AG10803 (cell line): ENCODE measurements around the gene PAX6.

Experiments used
- DNase-seq: peaks from one replicate; pipeline ENCODE4 v3.0.0; 2010; ENCODE audit warnings: low read depth
- H3K4me3 ChIP-seq: 2 replicates; pipeline ENCODE4 v1.5.1; 2011; ENCODE audit warnings: mild to moderate bottlenecking, low read length, control low read depth
- TF ChIP-seq, protein P1 (sequence below): conservative IDR thresholded peaks from 2 replicates; pipeline ENCODE4 v1.5.1; 2011; ENCODE audit warnings: mild to moderate bottlenecking, low read length, control low read depth, inconsistent platforms

The PAX6 gene

DNA sequence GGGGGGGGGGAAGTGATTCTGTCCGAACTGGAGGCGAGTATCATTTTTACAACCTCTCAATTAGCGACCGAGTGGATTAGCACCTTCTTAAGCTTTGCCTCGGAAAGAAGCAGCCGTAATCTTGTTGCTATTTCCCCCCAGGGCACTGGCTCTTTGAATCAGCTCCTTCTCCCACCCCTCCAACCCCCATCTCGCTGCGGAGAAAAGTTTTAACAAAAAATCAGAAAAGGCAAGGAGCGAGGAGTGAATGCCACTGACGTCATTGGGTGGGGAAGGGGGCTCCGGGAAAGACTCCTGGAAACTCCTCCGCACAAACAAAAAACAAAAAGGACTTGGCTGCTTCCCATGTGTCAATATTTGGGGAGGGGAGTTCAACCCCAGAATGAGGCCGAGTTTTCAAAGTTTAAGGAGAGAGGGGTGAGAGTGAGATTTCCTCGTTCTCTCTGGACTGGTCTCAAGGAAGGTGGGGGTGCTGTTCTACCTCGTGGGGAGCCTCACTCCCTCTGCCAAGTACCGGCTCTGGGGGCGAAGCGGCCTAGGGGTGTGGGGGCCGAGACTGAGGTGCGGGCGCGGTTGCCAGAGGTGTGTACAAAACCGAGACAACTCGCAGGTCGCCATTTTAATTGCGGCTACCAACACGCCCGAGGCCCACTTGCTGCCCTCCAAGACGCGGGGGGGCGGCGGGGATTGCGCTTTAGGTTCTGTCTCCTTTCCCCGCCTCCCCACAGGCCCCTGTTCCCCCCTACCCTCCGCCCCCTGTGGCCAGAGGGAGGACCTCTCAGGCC lies 2.5 kb upstream of the PAX6 start:
- no peak for DNase-seq
- peak overlapping the region; percentile 24; the same call in 1 of the 2 replicates for H3K4me3 ChIP-seq
- TF ChIP-seq, protein P1, sequence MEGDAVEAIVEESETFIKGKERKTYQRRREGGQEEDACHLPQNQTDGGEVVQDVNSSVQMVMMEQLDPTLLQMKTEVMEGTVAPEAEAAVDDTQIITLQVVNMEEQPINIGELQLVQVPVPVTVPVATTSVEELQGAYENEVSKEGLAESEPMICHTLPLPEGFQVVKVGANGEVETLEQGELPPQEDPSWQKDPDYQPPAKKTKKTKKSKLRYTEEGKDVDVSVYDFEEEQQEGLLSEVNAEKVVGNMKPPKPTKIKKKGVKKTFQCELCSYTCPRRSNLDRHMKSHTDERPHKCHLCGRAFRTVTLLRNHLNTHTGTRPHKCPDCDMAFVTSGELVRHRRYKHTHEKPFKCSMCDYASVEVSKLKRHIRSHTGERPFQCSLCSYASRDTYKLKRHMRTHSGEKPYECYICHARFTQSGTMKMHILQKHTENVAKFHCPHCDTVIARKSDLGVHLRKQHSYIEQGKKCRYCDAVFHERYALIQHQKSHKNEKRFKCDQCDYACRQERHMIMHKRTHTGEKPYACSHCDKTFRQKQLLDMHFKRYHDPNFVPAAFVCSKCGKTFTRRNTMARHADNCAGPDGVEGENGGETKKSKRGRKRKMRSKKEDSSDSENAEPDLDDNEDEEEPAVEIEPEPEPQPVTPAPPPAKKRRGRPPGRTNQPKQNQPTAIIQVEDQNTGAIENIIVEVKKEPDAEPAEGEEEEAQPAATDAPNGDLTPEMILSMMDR = no peak

DNA sequence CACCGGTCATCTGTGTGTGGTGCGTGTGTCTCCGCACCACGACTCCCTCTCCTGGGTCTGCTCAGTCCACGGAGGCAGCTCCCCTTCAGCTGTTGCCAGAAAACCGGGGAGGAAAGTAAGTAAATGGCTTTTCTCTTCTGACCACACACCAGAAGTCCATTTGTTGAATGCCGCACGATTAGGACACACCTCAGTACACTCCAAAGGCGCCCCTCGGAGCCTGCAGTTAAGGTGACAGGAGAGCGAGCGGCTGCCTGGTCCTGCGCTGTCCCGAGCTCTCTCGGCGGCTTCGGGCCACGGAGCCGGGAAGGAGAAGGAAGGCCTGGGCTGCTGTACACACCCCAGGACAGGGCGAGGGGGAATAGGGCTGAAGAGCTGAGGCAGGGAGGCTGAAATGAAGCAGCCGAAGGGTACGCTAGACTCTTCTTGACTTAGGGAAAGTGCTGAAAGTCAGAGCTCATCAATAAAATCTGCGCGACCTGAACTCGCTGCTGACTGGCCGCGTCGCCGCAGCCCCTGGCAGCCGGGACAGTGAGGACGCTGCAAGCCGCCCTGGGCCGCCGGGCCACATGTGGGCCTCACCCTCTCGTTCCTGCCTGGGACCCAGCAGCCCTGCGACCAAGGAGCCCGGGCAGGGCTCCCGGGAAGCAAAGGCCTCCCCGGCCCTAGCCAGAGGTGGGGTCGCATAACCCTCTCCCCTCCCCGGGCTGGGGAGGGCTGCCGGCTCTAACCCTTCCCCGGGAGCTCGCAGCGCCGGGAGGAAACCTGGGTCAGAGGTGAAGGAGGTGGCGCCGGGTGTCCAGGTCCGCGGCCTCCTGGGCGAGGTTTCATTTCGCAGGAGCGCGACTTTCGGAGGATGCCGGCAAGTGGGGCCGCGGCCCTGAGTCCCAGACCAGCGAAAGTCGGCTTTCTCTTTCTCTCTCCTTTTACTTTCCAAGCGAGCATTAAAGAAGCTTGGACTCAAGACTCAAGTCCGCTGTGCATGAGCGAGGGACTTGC lies 1.6 kb upstream of the PAX6 start:
- TF ChIP-seq, protein P1 = no peak
- H3K4me3 ChIP-seq = peak overlapping the region; percentile 47
- DNase-seq = no peak

DNA sequence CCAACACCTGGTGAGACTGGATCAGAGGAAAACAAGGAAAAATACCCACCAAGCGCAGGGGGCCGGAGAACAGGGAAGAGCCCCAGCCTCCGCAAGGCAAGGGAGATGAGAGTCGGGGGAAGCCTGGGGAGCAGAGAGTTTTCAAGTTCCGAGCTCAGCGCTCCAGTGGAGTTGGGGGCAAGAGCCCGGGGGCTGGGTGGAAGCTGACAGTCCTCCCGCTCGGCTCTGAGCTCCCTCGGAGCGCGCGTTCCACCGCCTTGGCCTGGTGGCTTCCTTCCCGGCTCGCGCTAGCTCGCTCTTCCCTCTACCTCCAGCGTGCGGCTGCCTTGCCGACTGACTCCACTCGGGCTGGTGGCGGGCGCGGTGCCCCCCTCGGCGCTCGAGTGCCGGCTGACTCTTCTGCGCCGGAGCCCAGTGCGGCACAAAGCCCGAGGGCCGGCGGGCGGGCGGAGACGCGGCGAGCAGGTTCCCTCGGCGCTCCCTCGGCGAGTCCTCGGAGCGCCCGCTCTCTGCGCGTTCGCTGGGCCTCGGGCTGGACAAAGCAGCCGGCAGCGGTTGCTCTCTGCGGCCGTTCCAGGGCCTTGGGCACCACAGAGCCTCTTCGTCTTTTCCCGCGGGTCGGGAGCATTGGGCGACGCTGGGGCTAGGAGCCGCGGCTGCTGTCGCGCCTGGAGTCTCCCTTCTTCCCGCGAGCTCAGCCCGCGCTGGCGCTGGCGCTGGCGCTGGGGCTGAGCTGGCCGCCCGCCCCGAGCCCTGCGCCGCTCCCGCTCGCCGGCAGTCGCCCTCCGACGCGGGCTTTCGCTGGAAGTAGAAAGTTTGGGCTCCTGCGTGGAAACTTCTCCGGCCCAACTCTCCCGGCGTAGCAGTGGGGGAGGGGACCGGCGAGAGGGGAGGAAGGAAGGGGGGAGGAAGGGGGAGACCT lies 1.0 kb downstream of the PAX6 start:
- TF ChIP-seq, protein P1 = no peak
- peak; percentile 46 for DNase-seq
- H3K4me3 ChIP-seq = peak overlapping the region; percentile 62

DNA sequence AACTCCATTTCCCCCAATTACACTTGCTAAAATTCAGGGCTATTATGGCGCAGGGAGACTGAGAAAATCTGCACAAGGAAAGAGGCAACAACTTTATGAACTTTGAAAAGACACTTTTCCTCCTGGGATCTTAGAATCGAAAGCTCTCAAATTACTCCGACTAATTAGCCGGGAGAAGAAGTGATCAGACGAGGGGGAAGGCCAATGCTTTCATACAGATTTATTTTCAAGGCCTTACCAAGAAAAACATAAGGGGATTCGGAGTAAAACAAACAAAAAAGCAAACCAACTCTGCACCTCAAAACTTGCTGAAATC lies 1.6 kb downstream of the PAX6 start:
- no peak for DNase-seq
- peak overlapping the region; percentile 62 for H3K4me3 ChIP-seq

DNA sequence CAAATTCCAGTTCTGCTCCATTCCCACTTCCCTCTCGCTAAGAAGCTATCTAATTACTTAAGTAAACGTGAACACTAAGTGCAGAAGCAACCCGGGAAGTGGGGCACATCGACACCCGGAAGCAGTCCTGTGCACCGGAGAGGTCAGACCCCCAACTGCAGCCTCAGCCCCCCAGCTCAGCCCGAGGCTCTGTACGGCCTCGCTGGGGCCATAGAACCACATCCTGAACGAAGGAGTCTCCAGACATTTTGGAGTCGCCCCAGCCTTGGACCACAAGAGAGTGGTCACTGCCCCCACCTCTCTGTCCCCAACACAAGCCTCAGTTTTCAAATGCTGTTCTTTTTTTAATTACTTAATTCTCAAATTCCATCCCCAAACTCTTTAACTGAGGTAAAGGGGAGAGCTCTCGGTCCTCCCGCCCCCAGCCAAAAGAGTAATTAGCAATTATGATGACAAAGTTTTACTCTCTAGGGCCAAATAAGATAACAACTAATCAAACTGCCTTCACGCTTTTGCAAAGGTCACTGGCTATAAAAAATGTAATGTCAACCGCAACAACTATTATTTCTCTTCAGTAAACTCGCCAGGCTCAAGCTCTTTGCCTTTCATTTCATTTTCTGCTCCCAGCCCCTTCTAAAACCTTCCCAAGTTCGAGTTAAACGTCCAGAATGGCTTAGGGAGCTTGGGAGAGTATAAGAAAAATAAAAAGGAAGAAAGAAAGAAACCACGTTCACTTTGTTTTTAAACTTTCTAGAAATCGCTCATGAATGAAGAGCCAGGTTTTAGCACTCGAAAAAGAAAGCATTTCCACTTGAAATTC lies 2.2 kb downstream of the PAX6 start:
- TF ChIP-seq, protein P1 = no peak

More for the DNA sequence above, 1.6 kb downstream of the PAX6 start:
- TF ChIP-seq, protein P1 = no peak

More for the DNA sequence above, 2.2 kb downstream of the PAX6 start:
- no peak overlapping the region; the same call in 1 of the 2 replicates for H3K4me3 ChIP-seq
- DNase-seq = no peak
